HepG2 (cell line): ENCODE data around the gene TBX6.

Experiments used
- EZH2 ChIP-seq: conservative IDR thresholded peaks from 2 replicates; pipeline ENCODE4 v1.6.1; 2012; ENCODE audit warnings: mild to moderate bottlenecking, low read depth, low read length, moderate library complexity
- FOXM1 ChIP-seq: sonication (generic); formaldehyde crosslinking; IDR thresholded peaks from 2 replicates; pipeline ENCODE4 v1.5.0; 2020; ENCODE audit warnings: missing genetic modification reagents
- MTA3 ChIP-seq: sonication (generic); formaldehyde crosslinking; IDR thresholded peaks from 2 replicates; pipeline ENCODE4 v1.4.0; 2020; ENCODE audit warnings: missing genetic modification reagents
- NR3C1 ChIP-seq: sonication (generic); formaldehyde crosslinking; IDR thresholded peaks from 2 replicates; pipeline ENCODE4 v1.4.0; 2020; ENCODE audit warnings: missing genetic modification reagents
- POLR2A ChIP-seq, 2 experiments: IDR thresholded peaks; 2 replicates each; pipeline ENCODE4 v1.6.1; 2011; ENCODE audit warnings: low read depth in 2 of 2, low read length in 2 of 2, mild to moderate bottlenecking in 1 of 2, moderate library complexity in 1 of 2; ENCODE audit not compliant: insufficient read depth in 1 of 2
- POLR2AphosphoS2 ChIP-seq: IDR thresholded peaks from 2 replicates; pipeline ENCODE4 v1.6.1; 2011; ENCODE audit warnings: low read depth, low read length, improper control_type of control experiment
- SMC3 ChIP-seq: IDR thresholded peaks from 2 replicates; pipeline ENCODE4 v1.6.1; 2011; ENCODE audit warnings: low read length, improper control_type of control experiment
- ZKSCAN5 ChIP-seq: sonication (generic); formaldehyde crosslinking; IDR thresholded peaks from 2 replicates; pipeline ENCODE4 v1.5.1; 2020; ENCODE audit warnings: mild to moderate bottlenecking, missing genetic modification reagents
- ZNF205 ChIP-seq: IDR thresholded peaks from 2 replicates; pipeline ENCODE4 v1.6.1; 2018; ENCODE audit warnings: missing biosample characterization, missing genetic modification reagents
- ZNF441 ChIP-seq: sonication (generic); formaldehyde crosslinking; IDR thresholded peaks from 2 replicates; pipeline ENCODE4 v1.7.0; 2021; ENCODE audit warnings: missing genetic modification reagents, borderline replicate concordance
- TF ChIP-seq, protein P1 (sequence below): sonication (generic); formaldehyde crosslinking; IDR thresholded peaks from 2 replicates; pipeline ENCODE4 v1.4.0; 2020; ENCODE audit warnings: missing genetic modification reagents
- TF ChIP-seq, protein P2 (sequence below): IDR thresholded peaks from 2 replicates; pipeline ENCODE4 v1.6.1; 2016
- TF ChIP-seq, protein P3 (sequence below): sonication (generic); formaldehyde crosslinking; conservative IDR thresholded peaks from 2 replicates; pipeline ENCODE4 v1.4.0; 2020; ENCODE audit warnings: mild to moderate bottlenecking, missing genetic modification reagents, moderate library complexity
- TF ChIP-seq, protein P4 (sequence below): sonication (generic); formaldehyde crosslinking; IDR thresholded peaks from 2 replicates; pipeline ENCODE4 v1.4.0; 2020; ENCODE audit warnings: missing genetic modification reagents

DNA sequence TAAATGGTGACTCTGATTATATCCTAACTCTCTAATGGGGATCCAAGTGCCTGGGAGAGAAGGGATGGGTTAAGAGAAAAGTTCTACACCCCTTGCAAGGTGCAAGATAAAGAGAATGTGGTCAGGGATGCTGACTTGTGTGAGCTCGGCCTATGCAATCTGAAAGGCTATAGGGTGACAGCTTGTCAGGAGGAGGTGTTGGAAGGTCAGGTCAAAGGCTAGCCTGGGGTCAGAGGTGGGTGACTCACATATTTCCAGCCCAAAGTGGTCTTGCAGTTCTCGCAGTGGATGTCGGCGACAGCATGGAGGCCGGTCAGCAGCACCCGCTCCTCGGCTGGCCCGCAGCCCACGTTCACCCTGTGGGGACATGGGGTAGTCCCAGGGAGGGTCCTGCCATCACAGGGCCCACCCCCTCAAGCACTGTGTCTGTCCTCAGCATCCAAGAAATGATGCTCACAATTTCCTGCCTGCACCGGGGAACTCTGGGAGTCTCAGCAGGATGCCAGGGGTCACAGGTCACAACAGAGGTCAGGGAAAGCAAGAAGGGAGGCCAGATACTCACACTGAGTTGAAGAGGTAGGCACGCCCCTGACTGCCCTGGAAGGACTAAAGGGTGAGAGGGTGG, 2.9 kb upstream of the TBX6 start:
- TF ChIP-seq ZNF205 (CRISPR knock-in tag) = no peak
- TF ChIP-seq, protein P1, sequence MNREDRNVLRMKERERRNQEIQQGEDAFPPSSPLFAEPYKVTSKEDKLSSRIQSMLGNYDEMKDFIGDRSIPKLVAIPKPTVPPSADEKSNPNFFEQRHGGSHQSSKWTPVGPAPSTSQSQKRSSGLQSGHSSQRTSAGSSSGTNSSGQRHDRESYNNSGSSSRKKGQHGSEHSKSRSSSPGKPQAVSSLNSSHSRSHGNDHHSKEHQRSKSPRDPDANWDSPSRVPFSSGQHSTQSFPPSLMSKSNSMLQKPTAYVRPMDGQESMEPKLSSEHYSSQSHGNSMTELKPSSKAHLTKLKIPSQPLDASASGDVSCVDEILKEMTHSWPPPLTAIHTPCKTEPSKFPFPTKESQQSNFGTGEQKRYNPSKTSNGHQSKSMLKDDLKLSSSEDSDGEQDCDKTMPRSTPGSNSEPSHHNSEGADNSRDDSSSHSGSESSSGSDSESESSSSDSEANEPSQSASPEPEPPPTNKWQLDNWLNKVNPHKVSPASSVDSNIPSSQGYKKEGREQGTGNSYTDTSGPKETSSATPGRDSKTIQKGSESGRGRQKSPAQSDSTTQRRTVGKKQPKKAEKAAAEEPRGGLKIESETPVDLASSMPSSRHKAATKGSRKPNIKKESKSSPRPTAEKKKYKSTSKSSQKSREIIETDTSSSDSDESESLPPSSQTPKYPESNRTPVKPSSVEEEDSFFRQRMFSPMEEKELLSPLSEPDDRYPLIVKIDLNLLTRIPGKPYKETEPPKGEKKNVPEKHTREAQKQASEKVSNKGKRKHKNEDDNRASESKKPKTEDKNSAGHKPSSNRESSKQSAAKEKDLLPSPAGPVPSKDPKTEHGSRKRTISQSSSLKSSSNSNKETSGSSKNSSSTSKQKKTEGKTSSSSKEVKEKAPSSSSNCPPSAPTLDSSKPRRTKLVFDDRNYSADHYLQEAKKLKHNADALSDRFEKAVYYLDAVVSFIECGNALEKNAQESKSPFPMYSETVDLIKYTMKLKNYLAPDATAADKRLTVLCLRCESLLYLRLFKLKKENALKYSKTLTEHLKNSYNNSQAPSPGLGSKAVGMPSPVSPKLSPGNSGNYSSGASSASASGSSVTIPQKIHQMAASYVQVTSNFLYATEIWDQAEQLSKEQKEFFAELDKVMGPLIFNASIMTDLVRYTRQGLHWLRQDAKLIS (CRISPR knock-in tag) = no peak
- no peak for TF ChIP-seq ZKSCAN5 (CRISPR knock-in tag)
- no peak for TF ChIP-seq POLR2A (IDR thresholded peaks at IDR 0.05; ENCODE audit: insufficient read depth in 1 of 2, low read depth in 2 of 2, low read length in 2 of 2)
- TF ChIP-seq EZH2 = no peak
- TF ChIP-seq MTA3 (CRISPR knock-in tag) = no peak
- no peak for TF ChIP-seq POLR2AphosphoS2
- TF ChIP-seq, protein P2, sequence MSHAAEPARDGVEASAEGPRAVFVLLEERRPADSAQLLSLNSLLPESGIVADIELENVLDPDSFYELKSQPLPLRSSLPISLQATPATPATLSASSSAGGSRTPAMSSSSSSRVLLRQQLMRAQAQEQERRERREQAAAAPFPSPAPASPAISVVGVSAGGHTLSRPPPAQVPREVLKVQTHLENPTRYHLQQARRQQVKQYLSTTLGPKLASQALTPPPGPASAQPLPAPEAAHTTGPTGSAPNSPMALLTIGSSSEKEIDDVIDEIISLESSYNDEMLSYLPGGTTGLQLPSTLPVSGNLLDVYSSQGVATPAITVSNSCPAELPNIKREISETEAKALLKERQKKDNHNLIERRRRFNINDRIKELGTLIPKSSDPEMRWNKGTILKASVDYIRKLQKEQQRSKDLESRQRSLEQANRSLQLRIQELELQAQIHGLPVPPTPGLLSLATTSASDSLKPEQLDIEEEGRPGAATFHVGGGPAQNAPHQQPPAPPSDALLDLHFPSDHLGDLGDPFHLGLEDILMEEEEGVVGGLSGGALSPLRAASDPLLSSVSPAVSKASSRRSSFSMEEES (CRISPR knock-in tag) = no peak
- TF ChIP-seq, protein P3, sequence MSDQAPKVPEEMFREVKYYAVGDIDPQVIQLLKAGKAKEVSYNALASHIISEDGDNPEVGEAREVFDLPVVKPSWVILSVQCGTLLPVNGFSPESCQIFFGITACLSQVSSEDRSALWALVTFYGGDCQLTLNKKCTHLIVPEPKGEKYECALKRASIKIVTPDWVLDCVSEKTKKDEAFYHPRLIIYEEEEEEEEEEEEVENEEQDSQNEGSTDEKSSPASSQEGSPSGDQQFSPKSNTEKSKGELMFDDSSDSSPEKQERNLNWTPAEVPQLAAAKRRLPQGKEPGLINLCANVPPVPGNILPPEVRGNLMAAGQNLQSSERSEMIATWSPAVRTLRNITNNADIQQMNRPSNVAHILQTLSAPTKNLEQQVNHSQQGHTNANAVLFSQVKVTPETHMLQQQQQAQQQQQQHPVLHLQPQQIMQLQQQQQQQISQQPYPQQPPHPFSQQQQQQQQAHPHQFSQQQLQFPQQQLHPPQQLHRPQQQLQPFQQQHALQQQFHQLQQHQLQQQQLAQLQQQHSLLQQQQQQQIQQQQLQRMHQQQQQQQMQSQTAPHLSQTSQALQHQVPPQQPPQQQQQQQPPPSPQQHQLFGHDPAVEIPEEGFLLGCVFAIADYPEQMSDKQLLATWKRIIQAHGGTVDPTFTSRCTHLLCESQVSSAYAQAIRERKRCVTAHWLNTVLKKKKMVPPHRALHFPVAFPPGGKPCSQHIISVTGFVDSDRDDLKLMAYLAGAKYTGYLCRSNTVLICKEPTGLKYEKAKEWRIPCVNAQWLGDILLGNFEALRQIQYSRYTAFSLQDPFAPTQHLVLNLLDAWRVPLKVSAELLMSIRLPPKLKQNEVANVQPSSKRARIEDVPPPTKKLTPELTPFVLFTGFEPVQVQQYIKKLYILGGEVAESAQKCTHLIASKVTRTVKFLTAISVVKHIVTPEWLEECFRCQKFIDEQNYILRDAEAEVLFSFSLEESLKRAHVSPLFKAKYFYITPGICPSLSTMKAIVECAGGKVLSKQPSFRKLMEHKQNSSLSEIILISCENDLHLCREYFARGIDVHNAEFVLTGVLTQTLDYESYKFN = no peak
- no peak for TF ChIP-seq FOXM1 (CRISPR knock-in tag)
- no peak for TF ChIP-seq NR3C1 (CRISPR knock-in tag)
- no peak for TF ChIP-seq ZNF441 (CRISPR knock-in tag)
- TF ChIP-seq SMC3 = no peak
- TF ChIP-seq, protein P4, sequence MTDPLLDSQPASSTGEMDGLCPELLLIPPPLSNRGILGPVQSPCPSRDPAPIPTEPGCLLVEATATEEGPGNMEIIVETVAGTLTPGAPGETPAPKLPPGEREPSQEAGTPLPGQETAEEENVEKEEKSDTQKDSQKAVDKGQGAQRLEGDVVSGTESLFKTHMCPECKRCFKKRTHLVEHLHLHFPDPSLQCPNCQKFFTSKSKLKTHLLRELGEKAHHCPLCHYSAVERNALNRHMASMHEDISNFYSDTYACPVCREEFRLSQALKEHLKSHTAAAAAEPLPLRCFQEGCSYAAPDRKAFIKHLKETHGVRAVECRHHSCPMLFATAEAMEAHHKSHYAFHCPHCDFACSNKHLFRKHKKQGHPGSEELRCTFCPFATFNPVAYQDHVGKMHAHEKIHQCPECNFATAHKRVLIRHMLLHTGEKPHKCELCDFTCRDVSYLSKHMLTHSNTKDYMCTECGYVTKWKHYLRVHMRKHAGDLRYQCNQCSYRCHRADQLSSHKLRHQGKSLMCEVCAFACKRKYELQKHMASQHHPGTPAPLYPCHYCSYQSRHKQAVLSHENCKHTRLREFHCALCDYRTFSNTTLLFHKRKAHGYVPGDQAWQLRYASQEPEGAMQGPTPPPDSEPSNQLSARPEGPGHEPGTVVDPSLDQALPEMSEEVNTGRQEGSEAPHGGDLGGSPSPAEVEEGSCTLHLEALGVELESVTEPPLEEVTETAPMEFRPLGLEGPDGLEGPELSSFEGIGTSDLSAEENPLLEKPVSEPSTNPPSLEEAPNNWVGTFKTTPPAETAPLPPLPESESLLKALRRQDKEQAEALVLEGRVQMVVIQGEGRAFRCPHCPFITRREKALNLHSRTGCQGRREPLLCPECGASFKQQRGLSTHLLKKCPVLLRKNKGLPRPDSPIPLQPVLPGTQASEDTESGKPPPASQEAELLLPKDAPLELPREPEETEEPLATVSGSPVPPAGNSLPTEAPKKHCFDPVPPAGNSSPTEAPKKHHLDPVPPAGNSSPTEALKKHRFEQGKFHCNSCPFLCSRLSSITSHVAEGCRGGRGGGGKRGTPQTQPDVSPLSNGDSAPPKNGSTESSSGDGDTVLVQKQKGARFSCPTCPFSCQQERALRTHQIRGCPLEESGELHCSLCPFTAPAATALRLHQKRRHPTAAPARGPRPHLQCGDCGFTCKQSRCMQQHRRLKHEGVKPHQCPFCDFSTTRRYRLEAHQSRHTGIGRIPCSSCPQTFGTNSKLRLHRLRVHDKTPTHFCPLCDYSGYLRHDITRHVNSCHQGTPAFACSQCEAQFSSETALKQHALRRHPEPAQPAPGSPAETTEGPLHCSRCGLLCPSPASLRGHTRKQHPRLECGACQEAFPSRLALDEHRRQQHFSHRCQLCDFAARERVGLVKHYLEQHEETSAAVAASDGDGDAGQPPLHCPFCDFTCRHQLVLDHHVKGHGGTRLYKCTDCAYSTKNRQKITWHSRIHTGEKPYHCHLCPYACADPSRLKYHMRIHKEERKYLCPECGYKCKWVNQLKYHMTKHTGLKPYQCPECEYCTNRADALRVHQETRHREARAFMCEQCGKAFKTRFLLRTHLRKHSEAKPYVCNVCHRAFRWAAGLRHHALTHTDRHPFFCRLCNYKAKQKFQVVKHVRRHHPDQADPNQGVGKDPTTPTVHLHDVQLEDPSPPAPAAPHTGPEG (CRISPR knock-in tag) = no peak
